HepG2 (cell line): ENCODE data around the gene ZNF568.

ENCODE experiments used
- CTCF ChIP-seq: sonication (generic); formaldehyde crosslinking; IDR thresholded peaks from 2 replicates; pipeline ENCODE4 v1.5.0; 2020; ENCODE audit warnings: mild to moderate bottlenecking, missing genetic modification reagents, moderate library complexity
- KDM1A ChIP-seq: IDR thresholded peaks from 2 replicates; pipeline ENCODE4 v1.6.1; 2016; ENCODE audit warnings: missing compliant biosample characterization
- MXI1 ChIP-seq: IDR thresholded peaks from 3 replicates; pipeline ENCODE4 v1.6.1; 2012; ENCODE audit warnings: low read depth, low read length, inconsistent platforms, borderline replicate concordance
- POLR2A ChIP-seq, 2 experiments: IDR thresholded peaks; 2 replicates each; pipeline ENCODE4 v1.6.1; 2011; ENCODE audit warnings: low read depth in 2 of 2, low read length in 2 of 2, mild to moderate bottlenecking in 1 of 2, moderate library complexity in 1 of 2; ENCODE audit not compliant: insufficient read depth in 1 of 2
- POLR2AphosphoS5 ChIP-seq: IDR thresholded peaks from 2 replicates; pipeline ENCODE4 v1.6.1; 2012; ENCODE audit warnings: low read depth, low read length
- RAD21 ChIP-seq: fragments of 450-650 bp; formaldehyde crosslinking; IDR thresholded peaks from 2 replicates; pipeline ENCODE4 v1.5.0; 2020; ENCODE audit warnings: mild to moderate bottlenecking
- SUZ12 ChIP-seq: fragments of 150-350 bp; IDR thresholded peaks from 2 replicates; pipeline ENCODE4 v1.6.1; 2014; ENCODE audit warnings: low read depth, low read length
- TOE1 ChIP-seq: sonication (generic); formaldehyde crosslinking; IDR thresholded peaks from 2 replicates; pipeline ENCODE4 v1.4.0; 2020; ENCODE audit warnings: mild to moderate bottlenecking, missing genetic modification reagents
- ZHX2 ChIP-seq, 2 experiments: sonication (generic) in 1 of 2; formaldehyde crosslinking in 1 of 2; IDR thresholded peaks; 2 replicates each; pipeline versions ENCODE4 v1.6.1 to v1.9.0; 2014 to 2022; ENCODE audit warnings: antibody characterized with exemption in 1 of 2, borderline replicate concordance in 1 of 2, inconsistent platforms in 1 of 2, low read depth in 1 of 2, missing genetic modification reagents in 1 of 2
- ZNF331 ChIP-seq: sonication (generic); formaldehyde crosslinking; IDR thresholded peaks from 2 replicates; pipeline ENCODE4 v1.4.0; 2020; ENCODE audit warnings: missing genetic modification reagents
- ZNF546 ChIP-seq: sonication (generic); formaldehyde crosslinking; conservative IDR thresholded peaks from 2 replicates; pipeline ENCODE4 v1.8.1; 2023; ENCODE audit warnings: mild to moderate bottlenecking, missing genetic modification reagents
- ZNF781 ChIP-seq: sonication (generic); formaldehyde crosslinking; IDR thresholded peaks from 2 replicates; pipeline ENCODE4 v1.5.1; 2020; ENCODE audit warnings: borderline replicate concordance, mild to moderate bottlenecking, missing genetic modification reagents; ENCODE audit errors: not compliant biosample characterization

- TF ChIP-seq ZNF781 (CRISPR knock-in tag), result no peak
- no peak for TF ChIP-seq ZHX2 (IDR thresholded peaks at IDR 0.05; ENCODE audit: low read depth)
- no peak for TF ChIP-seq ZHX2 (CRISPR knock-in tag; IDR thresholded peaks at IDR 0.05; ENCODE audit: borderline replicate concordance)
- no peak for TF ChIP-seq ZNF546 (CRISPR knock-in tag)
- no peak for TF ChIP-seq RAD21 (CRISPR knock-in tag)
- TF ChIP-seq POLR2AphosphoS5, result no peak
- TF ChIP-seq CTCF (CRISPR knock-in tag), result no peak
- TF ChIP-seq MXI1, result no peak
- TF ChIP-seq POLR2A (IDR thresholded peaks at IDR 0.05; ENCODE audit: insufficient read depth in 1 of 2, low read depth in 2 of 2, low read length in 2 of 2), result no peak
- no peak for TF ChIP-seq TOE1 (CRISPR knock-in tag)
- TF ChIP-seq ZNF331 (CRISPR knock-in tag), result no peak
- no peak for TF ChIP-seq SUZ12
- no peak for TF ChIP-seq KDM1A (CRISPR knock-in tag)
Measured at GRCh38 chr19:36916991-36917390, 859 bp downstream of the ZNF568 start.
